Stimulated activated CD4-positive, alpha-beta T cell treated with anti-CD3 and anti-CD28 coated beads, Interleukin-4, amount 100 ng/mL, for 24 hours (primary cell): ENCODE data around the gene SEC16A.
"Not testable (repeated sequence)": the region's sequence is repeated elsewhere in the genome, so short reads cannot be mapped to it uniquely, and the experiment has no call there.

ENCODE experiments used
- DNase-seq: peaks from one replicate; pipeline ENCODE4 v3.0.0-alpha.2; 2020

The SEC16A gene

GRCh38 chr9:136412962-136413361 is 69.9 kb downstream of the SEC16A start:
- no peak for DNase-seq

- DNase-seq: no peak
Measured at GRCh38 chr9:136411378-136411777, 71.5 kb downstream of the SEC16A start.

DNA sequence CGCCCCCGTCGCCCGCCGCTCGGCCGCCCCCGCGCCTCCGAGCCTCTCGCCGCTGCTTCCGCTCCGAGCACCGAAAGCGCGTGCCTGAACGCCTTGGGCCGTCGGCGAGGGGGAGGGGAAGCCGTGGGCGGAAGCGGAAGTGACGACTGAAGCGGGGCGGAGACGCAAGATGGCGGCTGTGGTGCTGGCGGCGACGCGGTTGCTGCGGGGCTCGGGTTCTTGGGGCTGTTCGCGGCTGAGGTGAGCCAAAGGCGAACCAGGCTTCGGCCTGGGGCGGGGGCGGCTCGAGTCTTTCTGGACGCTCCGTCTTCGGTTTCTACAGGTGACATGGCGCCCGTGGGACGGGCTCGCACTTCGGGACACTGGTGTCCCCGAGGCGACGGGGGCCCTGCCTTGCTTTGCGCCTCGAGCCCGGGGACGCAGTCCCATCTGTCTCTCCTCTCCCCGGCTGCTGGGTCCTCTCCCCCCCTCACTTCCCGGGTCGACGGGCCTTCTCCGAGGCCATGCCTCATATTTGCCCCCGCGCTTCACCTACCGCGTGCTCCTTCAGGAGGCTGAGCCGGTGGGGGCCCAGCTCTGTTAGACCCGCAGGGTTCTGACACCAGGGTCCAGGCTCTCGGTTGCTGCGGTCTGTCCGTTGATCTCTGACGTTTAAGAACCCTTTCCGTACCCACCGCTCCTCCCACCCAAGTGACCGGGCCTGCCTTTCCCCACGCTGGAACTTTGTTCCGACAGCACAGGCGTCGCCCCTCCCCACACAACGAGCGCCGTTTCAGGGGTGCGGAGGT is 72.1 kb downstream of the SEC16A start, which contains the start of the genes ENTR1 and PMPCA:
Gene ENTR1 (minus strand): TSS at position 115 of the 788 bp plus-strand sequence. CDS start 217 bp downstream, outside the sequence.
Gene PMPCA (plus strand): TSS at position 159 of the 788 bp plus-strand sequence. CDS start 11 bp downstream, at position 170.
- peak; percentile 97 for DNase-seq

GRCh38 chr9:136409557-136410455 is 73.0 kb downstream of the SEC16A start:
- peak; percentile 47 for DNase-seq

GRCh38 chr9:136407911-136408310 is 74.9 kb downstream of the SEC16A start:
- DNase-seq: no peak

- not testable (repeated sequence) for DNase-seq
Measured at GRCh38 chr9:136407061-136407460, 75.8 kb downstream of the SEC16A start.

GRCh38 chr9:136405904-136406303 is 76.9 kb downstream of the SEC16A start:
- not testable (repeated sequence) for DNase-seq

DNA sequence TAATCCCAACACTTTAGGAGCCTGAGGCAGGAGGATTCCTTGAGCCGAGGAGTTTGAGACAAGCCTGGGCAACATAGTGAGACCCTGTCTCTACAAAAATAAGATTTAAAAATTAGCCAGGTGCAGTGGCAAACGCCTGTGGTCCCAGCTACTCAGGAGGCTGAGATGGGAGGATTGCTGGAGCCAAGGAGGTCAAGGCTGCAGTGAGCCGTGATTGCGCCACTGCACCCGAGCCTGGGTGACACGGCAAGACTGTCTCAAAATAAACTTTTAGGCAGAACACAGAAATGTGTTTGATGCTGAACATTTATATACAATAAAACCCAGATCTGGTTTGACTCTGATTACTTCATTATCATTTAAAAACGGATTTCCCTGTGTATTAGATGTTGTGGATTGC is 77.4 kb downstream of the SEC16A start:
- no peak for DNase-seq

DNA sequence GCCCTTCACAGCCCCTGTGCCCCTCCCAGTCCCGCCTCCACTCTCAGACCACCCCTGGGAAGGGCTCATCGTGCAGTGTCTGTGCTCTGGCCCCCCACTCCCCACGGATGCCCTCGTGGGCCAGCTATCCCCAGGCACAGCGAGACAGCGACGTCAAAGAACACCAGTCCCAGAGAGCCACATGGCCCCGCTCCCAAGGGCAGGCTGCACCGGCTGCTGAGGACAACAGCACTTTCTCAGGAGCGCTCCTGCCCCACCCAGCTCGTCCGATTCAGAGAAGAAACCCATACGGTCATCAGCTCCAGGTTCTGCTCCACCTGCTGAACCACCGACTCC is 78.1 kb downstream of the SEC16A start:
- DNase-seq: no peak

DNA sequence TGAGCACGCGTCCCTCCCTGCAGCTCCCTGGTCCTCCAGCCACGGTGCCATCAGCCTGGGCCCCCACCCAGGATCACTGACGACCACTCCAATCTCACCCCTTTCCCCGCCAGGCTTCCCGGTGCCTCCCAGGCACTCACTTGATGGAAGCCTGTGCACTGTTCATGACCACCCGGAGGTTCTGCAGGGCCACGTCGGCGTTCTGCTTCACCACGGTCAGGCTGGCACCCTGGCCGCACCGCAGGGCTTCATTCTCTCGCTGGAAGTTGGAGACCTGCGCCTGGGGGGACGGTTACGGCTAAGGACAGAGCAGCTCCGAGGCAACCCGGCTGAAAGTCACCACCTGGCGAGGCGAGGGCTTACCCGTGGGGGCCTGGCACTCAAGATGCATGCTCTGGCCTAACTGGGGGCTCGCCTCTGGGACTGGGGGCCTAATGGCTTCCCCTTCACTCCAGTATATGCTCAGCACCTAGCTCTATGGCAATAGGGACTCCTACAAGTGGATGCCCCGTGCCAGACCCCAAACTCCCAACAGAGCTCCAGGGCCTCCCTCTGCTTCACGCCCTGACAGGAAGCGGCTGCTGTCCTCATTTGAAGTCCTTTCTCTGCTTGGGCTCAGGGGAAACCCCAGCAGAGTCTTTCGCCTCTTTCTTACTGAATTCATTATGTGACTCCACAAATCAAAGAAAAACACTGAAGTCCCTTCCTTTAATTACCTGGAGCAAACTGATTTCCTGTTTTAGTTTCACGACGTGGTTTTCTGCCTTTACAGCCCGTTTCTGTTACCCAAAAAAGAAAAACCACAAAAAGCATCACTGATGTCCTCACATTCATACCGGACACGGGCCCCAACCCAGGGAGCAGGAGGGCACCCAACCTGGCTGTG is 78.7 kb downstream of the SEC16A start:
- DNase-seq: peak; percentile 51

DNA sequence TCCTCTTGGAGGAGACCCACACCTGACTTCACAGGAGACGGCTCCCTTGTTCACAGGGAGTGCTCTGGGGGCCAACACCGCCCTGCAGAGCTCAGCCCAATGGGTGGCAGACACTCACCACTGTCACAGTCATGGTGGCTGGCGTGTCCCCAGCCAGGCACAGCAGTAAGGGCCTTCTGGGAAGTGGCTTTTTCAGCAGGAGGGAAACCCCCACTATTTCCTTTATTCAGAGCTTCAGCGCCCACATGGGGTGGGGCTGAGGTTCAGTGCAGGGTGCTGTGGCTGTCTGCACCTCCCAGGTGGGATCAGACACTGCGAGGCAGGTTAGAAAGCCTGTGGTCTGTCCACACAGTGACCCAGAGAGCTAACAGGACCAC is 79.3 kb downstream of the SEC16A start:
- peak; percentile 78 for DNase-seq

DNA sequence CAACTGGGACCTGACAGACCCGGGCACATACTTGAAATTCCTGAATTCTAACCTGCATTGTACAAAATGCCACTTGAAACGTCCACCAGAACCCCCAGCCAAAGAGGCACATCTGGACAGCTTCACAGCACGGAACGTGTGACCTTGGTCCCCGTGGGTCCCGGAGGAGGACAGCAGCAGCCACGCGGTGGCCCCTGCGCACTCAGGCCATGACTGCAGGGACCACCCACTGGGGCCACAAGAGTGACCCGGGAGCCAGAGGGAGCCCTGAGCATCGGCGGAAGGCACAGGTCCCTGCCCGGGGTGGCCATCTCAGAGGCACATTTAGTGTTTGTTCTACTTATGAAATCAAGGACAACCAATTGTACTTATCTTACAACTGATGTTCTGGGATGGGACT is 80.8 kb downstream of the SEC16A start:
- no peak for DNase-seq

DNA sequence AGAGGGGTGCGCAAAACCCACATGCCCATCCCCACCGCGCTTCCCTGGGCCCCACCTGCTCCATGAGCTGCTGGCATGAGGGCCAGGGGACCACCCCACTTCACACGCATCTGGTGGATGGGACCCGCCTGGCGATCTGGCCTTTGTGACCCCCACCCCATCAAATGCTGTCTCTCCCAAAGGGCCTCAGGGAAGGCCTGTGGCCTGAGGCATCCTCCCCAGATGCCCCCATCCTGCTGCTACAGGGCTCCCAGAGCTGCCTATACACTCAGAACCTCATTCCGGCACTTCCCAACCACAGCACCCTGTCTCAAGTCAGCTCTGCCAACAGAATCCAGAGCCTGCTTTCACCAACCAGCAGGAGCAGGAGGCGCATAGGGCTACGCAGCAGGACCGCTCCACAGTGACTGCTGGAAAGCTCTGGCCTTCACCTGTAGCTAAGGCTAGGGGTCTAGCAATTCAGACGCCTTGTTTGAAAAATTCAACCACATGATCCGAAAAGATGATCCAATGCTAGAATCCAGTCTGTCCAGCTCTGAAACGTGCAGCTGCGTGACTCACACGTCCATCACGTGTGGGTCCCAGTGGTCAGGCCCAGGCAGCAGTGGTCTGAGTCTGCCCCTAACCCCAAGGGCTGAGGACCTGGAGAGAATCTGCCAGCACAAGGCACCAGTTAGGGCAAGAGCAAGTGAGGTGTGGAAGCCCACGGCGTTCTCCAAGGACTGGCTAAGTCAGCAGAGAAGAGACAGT is 81.5 kb downstream of the SEC16A start:
- no peak for DNase-seq

DNA sequence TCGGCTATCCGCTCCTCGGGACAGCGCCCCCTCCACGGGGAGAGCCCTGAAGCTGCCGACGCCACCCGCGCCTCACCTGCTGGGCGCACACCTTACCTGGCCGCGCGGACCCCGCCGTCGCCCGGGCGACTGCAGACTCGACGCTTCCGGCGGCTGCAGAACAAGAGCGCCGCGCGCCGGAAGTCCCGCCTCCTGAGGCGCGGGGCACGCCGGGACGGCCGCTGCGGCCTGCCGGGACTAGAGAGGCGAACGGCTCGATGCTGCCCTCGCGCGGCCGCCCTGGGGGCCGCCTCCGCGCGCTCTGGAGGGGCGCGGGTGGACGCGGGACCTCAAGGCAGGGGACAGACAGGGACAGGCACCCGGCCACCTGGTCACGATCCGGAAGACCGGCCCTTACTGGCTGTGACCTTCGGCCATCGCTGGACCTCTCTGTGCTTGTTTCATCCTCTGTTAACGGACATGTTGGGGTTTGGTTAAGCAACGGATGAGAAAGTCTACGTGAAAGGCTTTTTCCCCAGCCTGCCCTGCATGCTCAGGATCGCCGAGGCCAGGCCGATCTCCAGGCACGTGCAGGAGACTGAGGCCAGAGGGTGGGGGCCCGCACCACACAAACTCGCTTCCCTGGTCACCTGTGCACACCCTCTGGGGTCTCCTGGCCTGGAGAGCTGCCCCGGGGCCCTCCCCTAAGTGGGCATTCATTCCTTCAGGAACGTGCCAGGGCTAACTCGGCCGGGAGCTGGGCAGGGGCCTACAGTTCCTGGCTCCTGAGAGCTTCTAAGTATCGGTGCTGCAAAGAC is 82.6 kb downstream of the SEC16A start, which contains the start of gene SNAPC4:
Gene SNAPC4 (minus strand): TSS at position 133 of the 797 bp plus-strand sequence. CDS start 1,742 bp downstream, outside the sequence.
- DNase-seq: peak; percentile 86

DNA sequence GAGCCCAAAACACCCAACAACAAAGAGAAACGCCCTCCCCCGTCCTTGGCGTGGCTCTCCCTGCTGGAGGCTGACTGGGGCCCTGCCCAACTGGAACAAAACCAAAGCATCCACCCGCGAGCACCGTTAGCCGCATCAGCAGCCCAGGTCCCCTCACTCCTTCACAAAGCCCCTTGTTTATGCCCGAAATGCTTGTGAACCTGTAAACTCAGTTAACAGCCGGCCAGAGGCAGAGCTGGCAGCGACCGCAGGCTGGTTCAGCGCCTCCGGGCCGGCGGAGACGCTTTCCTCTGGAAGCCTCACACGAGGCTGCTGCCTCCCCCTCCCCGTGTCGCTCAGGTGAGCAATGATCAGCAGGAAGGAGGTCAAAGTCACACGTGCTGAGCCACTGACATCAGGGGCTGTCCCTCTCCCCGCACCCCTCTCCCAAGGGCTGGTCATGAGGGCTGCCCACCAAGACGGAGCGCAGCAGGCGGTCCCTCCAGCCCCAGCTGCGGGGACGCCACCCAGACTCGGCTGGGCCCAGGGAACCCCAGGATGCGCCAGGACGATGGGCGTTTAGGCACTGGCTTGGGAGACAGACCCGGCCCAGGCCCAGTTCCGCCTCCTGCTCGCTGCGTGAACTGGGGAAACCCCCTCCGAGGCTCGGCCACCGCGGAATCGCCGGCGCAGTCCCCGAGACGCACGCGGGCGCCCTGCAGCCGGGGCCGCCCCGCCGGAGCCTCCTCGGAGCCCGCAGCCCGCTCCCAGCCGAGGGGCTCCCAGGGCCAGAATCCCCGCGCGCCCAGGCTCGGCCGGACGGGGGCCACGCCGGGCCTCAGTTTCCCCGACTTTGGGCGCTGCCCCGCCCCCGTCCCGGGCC is 83.4 kb downstream of the SEC16A start:
- DNase-seq: peak; percentile 41

- DNase-seq: no peak
Measured at GRCh38 chr9:136398286-136398685, 84.6 kb downstream of the SEC16A start.

- no peak for DNase-seq
Measured at GRCh38 chr9:136397643-136398042, 85.2 kb downstream of the SEC16A start.

GRCh38 chr9:136396219-136396515 is 86.7 kb downstream of the SEC16A start:
- no peak for DNase-seq

- DNase-seq: no peak
Measured at GRCh38 chr9:136395345-136396218, 87.3 kb downstream of the SEC16A start.
